SK-N-SH (cell line): ENCODE measurements around the gene FKBP7.

Source experiments
- GATA2 ChIP-seq: sonication (generic); formaldehyde crosslinking; IDR thresholded peaks from 2 replicates; pipeline ENCODE4 v1.5.0; 2020; ENCODE audit warnings: mild to moderate bottlenecking, missing genetic modification reagents
- RAD21 ChIP-seq: IDR thresholded peaks from 2 replicates; pipeline ENCODE4 v1.6.1; 2012; ENCODE audit warnings: mild to moderate bottlenecking, low read length
- TAF1 ChIP-seq: IDR thresholded peaks from 2 replicates; pipeline ENCODE4 v1.6.1; 2012; ENCODE audit warnings: low read depth, mild to moderate bottlenecking, low read length, moderate library complexity, borderline replicate concordance
- TCF12 ChIP-seq: IDR thresholded peaks from 2 replicates; pipeline ENCODE4 v1.4.0; 2012
- TF ChIP-seq, protein P1 (sequence below): fragments of 200-600 bp; sonication (generic); IDR thresholded peaks from 2 replicates; pipeline ENCODE4 v1.6.1; 2017; ENCODE audit warnings: antibody characterized with exemption, mild to moderate bottlenecking, moderate library complexity
- TF ChIP-seq, protein P2 (sequence below): IDR thresholded peaks from 2 replicates; pipeline ENCODE4; 2012

DNA sequence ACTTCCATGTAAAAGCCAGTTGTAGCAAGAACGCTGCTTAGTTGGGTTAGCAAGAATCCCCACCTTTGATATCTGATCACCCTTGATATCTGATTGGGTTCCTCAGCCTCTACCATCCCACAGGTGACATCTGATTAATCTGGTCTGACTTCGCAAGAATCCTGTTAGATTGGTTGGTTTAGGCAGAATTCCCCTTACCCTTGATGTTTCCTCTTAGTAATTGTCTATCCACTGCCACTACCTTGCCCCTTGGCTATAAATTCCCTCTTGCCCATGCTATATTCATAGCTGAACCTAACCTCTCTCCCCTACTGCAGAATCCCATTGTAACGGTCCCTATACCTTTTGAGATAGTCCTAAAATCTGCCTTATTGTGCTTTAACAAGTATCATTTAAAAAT, 60.5 kb downstream of the FKBP7 start:
- TF ChIP-seq RAD21 (no peak), TCF12 (no peak), TAF1 (no peak), GATA2 (CRISPR knock-in tag) (no peak)
- TF ChIP-seq, protein P1, sequence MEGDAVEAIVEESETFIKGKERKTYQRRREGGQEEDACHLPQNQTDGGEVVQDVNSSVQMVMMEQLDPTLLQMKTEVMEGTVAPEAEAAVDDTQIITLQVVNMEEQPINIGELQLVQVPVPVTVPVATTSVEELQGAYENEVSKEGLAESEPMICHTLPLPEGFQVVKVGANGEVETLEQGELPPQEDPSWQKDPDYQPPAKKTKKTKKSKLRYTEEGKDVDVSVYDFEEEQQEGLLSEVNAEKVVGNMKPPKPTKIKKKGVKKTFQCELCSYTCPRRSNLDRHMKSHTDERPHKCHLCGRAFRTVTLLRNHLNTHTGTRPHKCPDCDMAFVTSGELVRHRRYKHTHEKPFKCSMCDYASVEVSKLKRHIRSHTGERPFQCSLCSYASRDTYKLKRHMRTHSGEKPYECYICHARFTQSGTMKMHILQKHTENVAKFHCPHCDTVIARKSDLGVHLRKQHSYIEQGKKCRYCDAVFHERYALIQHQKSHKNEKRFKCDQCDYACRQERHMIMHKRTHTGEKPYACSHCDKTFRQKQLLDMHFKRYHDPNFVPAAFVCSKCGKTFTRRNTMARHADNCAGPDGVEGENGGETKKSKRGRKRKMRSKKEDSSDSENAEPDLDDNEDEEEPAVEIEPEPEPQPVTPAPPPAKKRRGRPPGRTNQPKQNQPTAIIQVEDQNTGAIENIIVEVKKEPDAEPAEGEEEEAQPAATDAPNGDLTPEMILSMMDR, result no peak
- TF ChIP-seq, protein P2, sequence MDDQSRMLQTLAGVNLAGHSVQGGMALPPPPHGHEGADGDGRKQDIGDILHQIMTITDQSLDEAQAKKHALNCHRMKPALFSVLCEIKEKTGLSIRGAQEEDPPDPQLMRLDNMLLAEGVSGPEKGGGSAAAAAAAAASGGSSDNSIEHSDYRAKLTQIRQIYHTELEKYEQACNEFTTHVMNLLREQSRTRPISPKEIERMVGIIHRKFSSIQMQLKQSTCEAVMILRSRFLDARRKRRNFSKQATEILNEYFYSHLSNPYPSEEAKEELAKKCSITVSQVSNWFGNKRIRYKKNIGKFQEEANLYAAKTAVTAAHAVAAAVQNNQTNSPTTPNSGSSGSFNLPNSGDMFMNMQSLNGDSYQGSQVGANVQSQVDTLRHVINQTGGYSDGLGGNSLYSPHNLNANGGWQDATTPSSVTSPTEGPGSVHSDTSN, result no peak
